HS-27A (cell line): ENCODE data around the gene COPRS.

Experiments
- DNase-seq: peaks from one replicate; pipeline ENCODE4 v3.0.0-alpha.2; 2012; ENCODE audit warnings: low read depth, missing footprints

Gene COPRS, protein sequence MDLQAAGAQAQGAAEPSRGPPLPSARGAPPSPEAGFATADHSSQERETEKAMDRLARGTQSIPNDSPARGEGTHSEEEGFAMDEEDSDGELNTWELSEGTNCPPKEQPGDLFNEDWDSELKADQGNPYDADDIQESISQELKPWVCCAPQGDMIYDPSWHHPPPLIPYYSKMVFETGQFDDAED

DNA sequence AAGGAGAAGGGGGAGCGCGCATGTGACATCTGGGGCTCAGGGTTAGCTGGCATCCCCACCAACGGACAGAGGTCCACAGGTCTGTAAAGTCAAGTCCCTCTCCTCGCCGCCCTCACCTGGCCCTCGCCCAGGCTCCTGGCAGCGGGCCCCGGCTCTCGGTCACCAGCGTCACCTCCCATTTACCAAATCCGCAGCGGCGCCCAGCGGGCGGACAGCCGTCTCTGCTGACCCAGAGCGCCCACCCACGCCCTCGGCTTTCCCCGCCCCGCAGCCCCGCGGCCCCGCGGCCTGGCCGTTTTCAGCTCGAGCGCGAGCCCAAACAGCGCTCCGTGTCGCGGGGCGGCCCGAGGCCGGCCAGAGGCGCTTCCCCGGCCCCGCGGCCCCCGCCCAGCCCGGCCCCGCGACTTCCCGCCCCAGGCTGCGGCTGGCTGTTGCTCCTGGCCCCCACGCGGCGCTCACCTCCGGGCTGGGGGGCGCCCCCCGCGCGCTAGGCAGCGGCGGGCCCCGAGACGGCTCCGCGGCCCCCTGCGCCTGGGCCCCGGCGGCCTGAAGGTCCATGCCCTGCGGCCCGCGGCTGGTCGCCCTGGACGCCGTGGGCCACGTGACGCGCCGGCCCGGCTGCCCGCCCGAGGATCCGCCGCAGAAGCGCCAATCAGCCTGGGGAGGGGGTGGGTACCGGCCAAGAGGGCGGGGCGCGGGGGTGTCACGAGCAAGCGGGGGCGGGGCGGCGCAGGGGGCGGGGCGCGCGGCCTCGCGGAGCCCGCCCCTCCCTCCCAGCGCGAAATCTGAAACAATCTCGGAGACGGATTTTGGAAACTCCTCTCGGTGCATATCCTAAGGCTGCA lies at the start of gene COPRS:
TSS of gene COPRS (minus strand) at position 603 of the 845 bp plus-strand sequence. CDS start at position 558, 45 bp downstream.
- DNase-seq = no peak

DNA sequence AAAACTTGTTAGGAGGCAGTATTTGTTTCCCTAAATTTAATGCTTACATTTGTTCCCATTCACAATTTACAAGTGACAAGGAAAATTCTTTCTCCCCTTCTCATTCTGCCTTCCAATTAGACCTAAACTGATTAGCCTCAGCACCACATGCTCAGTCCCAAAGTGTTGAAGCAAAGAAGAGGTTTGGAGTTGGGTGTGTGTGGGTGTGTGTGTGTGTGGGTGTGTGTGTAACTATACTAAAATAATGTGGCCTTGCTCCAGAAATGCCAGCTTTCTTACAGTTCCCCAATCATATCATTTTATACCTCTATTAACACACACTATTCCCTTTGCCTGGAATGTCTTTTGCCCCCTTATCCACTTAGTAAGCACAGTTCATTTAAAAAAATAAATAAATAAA lies 49.3 kb upstream of the COPRS start:
- no peak for DNase-seq

DNA sequence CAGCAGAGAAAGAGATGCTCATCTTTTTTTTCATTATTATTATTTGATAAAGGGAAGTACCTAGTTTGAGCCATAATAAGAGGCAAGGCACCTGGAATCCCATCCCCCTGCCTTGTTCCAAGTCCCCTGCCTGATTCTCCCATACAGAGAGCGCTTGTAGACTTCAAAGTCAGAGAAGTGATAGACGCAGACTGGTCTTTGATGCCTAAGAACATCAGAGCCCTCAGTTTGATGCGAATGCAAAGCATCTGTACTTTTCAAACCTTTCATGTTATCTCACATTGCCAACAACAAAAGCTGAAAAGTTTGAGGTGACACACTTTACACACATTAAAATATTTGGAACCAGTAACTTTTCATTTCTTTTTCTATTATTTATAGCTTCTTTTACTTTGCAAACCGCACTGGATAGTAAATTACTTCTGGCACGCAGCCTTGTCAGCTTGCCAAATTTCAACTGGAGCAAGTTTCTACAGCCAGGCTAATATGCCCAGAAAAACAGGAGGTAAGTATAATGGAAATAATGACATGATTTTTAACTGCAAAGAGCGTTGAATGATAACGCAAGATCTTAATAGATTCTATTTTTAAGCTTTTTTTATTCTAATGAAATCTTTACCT lies 48.4 kb upstream of the COPRS start:
- DNase-seq = no peak

DNA sequence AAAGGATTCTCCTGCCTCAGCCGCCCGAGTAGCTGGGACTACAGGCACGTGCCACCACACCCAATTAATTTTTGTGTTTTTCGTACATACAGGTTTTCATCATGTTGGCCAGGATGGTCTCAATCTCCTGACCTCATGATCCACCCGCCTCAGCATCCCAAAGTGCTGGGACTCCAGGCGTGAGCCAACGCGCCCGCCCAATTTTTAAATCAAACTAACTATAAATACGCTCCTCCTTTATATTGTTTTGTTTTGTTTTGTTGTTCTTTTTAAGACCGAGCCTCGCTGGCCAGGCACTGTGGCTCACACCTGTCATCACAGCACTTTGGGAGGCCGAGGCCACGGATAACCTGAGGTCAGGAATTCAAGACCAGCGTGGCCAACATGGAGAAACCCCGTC lies 44.4 kb upstream of the COPRS start:
- no peak for DNase-seq

DNA sequence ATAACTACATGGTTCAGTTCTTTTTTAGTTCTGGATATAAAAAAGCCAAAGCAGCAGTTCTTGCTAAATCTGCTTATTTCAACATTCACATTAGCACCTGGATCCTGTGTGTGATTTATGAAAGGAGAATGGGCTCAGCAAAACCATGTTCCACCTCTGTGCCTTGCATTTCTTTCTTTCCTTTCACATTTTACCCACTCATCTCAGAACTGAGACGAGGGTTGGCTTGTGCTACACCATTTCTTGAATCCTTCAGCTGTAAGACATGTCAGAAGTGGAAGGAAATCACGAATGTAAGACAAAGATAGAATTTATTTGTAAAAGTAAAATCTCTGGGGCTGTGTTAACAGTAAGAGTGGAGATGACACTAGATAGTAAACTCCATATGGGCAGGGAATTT lies 43.6 kb upstream of the COPRS start:
- no peak for DNase-seq

DNA sequence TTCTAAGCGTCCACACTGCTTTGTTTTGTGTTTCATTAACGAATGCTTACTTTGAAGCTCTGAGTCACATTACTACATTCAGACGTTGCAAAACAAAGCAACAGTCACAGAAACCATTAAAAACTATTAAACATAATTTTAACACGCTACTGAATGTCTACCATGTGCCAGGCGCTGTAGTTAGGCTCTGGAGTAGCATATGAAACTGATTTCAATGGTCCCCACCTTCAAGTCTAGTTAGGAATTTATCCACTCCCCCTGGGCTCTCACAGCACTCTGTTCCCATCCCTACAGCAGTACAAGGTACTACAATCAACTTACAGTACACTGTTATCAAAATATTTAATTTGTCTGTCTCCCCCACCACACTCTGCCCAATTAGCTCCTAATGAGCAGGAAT lies 41.8 kb upstream of the COPRS start:
- no peak for DNase-seq

DNA sequence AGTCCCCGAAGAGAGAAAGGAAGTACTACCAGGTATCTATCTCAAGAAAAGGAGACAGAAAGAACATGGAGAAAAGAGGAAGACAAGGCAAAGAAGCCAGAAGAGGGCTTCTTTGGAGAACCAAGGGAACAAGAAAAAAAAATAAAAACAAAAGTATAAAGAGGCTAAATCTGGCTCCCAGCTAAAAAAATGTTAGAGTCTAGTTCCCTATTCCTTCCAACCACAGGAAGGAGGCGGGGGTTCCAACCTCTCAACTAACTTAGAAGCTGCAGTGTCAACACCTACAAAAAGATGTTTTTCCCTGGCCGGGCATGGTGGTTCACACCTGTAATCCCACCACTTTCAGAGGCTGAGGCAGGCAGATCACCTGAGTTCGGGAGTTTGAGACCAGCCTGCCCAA lies 29.1 kb upstream of the COPRS start:
- DNase-seq = no peak

DNA sequence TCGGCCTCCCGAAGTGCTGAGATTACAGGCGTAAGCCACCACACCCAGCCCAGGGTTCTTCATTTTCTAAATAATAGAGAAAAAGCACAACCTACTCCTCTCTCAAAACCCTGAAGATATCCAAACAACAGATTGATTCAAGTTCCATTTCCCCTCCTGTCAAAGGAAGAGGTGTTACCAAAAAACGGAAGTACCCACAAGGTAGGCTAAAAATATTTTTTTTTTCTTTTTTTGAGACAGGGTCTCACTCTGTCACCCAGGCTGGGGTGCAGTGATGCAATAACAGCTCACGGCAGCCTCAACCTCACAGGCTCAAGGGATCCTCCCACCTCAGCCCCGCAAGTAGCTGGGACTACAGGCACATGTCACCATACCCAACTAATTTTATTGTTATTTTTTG lies 23.5 kb upstream of the COPRS start:
- DNase-seq = no peak

DNA sequence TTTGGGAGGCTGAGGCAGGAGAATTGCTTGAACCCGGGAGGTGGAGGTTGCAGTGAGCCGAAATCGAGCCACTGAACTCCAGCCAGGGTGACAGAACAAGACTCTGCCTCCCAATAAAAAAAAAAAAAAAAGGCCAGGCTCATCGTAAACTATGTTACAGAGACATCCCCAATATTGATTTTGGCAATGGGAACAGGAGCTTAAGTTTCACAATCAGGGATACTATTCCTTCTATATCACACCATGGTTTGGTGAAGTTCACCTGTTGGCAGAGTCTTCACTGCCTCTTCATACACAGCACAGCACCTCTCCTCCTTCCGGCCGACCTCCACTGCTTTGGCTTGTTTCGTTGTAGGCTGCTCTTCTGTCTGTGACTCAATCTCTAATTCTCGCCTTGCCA lies 21.3 kb upstream of the COPRS start:
- no peak for DNase-seq

DNA sequence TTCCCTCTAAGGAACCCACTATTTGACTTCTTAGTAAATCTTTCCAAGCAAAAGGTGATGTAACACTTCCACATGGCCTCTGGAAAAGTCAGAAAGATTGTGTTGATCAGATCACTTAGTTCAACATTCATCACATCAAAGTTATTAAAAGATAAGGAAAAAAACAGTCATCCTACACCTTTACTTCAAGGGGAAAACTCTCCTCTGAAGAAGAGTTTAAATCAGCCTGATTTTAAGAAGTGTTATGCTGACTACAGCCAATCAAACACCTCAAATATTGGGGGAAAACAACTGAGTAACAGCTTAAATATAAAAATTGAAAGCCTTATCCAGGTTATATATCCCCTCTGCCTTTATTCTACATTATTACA lies 19.6 kb upstream of the COPRS start:
- DNase-seq = no peak

DNA sequence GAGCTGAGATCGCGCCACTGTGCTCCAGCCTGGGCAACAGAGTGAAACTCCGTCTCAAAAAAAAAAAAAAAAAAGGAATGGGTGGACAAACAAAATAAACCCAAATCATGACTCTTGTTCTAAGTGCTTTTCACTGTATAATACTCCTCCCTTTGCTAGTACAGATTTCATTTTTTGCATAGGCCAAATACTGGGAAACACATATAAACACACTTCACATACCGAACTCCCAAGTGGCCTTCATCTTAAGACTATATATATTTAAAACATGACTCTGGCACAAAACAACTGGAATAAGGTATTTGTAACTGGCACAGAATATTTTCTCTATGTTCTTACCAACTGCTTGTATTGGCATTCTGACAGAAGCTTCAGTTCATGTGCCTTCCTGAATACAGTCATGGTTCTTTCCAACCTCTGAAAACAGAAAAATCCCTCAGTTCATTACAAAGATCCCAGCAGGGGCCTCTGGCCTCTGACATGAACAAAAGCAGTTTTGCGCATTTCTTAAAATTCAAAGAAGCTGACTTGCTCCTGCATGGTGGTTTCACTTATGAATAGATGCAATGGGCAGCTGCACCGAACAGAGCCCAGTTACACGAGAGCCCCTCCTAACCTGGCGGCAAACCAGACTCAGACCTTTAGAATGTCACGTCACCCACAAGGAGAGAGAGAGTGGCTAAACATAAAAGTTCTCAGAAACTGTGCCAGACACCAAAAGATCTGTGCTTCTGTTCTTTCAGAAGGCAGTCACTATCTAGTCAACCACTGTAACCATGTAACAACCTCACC lies 19.1 kb upstream of the COPRS start:
- no peak for DNase-seq

DNA sequence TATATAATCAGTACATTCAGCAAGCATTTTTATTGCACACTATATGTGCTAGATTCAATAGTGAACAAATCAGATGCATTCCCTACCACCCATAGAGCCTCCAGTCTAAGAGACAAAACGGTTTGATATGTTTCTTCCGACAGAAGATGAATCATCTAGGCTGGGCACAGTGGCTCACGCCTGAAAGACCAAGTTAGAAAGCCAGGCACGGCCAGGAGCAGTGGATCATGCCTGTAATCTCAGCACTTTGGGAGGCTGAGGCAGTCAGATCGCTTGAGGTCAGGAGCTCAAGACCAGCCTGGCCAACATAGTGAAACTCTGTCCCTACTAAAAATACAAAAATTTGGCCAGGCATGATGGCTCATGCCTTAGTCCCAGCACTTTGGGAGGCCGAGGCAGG lies 18.3 kb upstream of the COPRS start:
- DNase-seq = no peak

DNA sequence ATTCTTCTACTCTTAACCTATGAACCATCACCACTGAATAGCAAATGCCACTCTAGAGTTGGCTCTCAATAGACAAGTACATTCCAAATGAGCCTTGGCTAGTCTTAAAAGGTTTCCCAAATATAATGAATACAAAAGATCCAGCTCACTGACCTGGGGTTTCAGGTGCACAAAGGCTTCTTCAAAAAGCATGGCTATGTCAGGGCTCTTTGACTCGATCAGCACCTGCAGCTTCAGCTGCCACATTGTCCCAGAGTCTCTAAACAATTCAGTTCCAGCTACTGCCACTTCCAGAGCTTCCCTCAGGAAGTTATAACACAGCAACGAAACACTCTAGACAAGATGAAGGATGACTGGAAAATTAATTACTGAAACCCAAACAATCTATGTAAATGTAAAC lies 16.0 kb upstream of the COPRS start:
- no peak for DNase-seq

DNA sequence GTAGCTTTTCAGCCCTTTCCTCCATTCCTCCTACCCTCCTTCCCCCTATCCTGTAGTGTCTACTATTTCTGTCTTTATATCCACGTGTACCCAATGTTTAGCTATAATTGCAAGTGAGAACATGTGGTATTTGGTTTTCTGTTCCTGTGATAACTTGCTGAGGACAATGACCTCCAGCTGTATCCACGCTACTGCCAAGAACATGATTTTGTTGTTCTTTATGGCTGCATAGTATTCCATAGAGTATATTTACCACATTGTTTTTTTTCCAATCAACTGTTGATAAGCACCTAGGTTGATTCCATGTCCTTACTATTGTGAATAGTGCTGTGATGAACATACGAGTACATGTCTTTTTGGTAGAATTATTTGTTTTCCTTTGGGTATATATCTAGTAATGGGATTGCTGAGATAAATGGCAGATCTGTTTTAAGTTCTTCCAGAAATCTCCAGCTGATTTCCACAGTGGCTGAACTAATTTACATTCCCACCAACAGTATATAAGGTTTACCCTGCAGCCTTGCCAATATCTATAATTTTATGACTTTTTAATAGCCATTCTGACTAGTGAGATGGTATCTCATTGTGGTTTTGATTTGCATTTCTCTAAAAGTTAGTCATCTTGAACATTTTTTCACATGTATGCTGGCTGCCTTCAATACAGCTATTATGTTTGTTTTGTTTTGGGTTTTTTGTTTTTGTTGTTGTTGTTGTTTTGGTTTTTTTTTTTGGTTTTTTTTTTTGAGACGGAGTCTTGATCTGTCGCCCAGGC lies 10.9 kb upstream of the COPRS start:
- DNase-seq = no peak

DNA sequence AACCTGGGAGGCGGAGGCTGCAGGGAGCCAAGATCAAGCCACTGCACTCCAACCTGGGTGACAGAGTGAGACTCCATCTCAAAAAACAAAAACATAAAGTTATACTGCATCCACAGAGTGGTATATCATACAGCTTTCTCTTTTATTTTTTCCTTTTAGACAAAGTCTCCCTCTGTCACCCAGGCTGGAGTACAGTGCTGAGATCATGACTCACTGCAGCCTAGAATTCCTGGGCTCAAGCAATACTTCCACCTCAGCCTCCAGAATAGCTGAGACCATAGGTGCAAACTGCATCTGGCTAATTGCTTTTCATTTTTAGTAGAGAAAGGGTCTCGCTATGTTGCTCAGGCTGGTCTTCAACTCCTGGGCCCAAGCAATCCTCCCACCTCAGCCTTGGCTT lies 10.0 kb upstream of the COPRS start:
- no peak for DNase-seq

DNA sequence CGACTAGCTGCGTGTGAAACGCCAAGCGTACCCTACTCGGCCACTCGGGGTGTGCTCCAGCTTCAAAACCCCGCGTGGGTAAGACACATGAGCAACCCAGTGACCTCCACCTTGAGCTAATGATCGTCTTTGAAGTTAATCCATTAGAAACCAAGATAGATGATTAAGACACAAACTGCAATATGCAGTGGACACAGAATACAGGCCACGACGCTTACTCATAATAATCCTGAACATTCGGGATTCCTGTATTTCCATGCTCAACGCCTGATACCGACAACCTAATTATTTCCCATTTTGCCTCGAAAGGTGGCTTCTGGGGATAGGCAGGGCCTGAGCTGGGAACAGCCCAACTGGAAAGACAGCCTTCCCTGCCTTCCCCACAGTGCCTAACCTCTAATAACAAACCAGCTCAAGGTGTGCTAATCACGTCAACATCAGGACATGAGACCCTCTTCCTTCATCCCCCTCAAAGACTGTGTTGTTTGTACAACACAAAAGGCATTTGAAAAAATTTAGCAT lies 504 bp upstream of the COPRS start:
- no peak for DNase-seq

DNA sequence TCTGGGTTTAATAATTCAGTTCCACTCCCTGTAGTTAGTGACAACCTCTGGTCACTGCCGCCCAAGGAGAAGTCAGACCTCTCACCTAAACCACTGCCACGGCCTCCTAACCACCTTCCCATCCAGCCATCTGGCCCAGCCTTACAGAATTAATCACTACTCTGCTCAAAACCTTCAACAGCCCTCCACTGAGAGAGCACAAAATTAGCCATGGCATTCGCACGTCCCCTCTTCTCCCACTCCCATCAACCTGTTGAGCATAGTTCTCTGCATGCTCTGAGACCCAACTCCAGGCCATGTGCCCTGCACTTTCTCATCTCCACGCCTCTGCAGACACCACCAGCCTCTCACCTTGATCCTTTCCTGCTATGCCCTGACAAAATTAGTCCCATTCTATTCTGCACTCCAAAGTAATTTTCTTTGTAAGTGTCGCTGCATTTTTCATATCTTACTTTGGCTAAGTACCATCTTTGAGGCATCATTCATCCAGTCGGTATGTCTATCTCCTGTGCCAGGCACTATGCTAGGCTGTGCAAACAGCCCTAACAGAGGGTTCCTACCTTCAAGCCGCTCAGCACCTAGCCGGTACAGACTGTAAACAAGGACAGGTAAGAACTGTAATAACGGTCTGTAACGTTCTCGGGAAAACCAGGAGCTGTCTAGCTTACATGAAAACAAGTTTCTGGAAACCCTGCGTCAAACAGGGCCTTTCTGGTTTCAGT lies 963 bp downstream of the COPRS start:
- no peak for DNase-seq

DNA sequence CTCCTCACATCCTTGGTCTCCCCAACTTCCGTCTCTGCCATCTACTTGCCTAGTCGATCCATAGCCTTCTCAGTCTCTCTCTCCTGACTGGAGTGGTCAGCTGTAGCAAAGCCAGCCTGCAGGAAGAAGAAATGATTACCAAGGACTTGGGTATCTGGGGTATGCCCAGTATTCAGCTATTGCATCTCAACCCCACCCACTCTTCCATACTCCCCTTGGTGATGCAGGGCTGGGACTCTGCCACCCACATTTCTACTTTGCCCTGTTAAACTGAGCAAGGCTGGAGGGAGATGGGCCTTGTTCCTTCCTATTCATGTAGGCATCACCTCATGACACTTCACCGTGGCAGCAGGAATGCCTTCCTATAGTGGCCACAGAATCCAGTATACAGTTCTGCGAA lies 2.3 kb downstream of the COPRS start:
- DNase-seq = no peak

DNA sequence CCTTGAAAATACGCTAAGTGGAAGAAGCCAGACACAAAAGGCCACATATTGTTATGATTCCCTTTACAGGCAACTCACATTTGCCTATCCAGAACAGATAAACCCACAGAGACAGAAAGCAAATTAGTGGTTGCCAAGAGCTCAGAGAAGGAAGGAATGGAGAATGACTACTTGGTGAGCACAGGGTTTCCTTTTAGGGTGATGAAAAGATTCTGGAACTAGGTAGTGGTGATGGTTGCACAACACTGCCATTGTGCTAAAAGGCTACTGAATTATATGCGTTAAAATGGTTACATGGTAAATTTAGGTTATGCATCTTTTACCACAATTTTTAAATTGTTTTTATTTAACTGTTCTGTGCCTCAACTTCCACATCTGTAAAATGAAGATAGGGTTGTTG lies 4.4 kb downstream of the COPRS start:
- no peak for DNase-seq

DNA sequence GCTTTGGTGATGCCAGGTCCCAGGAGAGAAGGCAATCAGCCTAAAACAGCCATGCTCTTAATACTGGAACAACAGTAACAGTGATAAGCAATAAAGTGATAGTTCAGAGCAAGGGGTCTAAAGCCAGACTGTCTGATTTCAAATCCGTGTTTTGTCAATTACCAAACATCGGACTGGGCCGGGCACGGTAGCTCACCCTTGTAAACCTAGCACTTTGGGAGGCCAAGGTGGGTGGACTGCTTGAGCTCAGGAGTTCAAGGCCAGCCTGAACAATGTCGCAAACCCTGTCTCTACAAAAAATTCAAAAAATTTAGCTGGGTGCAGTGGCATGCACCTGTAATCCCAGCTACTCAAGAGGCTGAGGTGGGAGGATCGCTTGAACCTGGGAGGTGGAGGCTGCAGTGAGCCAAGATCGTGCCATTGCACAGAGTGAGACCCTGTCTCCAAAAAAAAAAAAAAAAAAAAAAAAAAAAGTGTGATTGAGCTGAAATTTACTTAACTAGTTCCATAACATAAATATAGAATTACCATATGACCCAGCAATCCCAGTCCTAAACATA lies 5.1 kb downstream of the COPRS start:
- no peak for DNase-seq

DNA sequence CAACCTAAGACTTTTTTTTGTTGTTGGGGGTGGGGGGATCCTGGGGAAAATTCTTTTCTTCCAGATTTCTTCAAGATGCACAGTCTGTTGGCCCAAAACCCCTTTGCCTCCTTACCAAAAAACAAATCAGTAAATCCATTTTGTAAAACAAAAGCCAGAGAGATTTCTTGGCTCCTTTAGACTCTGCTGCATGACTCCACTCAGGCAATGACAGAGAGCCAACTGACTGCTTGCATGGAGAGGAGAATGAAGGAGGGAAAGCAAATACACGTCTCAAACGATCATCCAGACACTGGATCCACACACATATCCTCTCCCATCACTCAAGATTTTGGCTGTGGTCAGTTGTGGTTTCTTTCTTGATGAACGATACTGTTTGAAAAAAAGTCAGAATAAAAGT lies 13.8 kb downstream of the COPRS start:
- DNase-seq = no peak
